Esophagus muscularis mucosa (tissue), 3 donors: ENCODE results near the gene TCF7L2.

Experiments used
- CTCF ChIP-seq, 3 experiments: fragments of 200-600 bp in 2 of 3; fragments of 450-650 bp in 1 of 3; sonication (generic) in 2 of 3; IDR thresholded peaks; one replicate each; pipeline ENCODE4 v1.5.1; 2017 to 2019; ENCODE audit warnings: antibody characterized with exemption in 3 of 3, mild to moderate bottlenecking in 2 of 3, moderate library complexity in 1 of 3
- POLR2A ChIP-seq: fragments of 450-650 bp; IDR thresholded peaks from one replicate; pipeline ENCODE4 v1.6.1; 2017; ENCODE audit warnings: antibody characterized with exemption, moderate library complexity, mild to moderate bottlenecking, low read depth

GRCh38 chr10:113041324-113041723 lies 91.3 kb downstream of the TCF7L2 start:
- TF ChIP-seq POLR2A (no peak), CTCF (IDR thresholded peaks at IDR 0.05) (no peak)
